KMS-11 (cell line): ENCODE measurements around the gene CUEDC1.

Experiments
- H2AFZ ChIP-seq: fragments of 200-600 bp; sonication (generic); 2 replicates; pipeline ENCODE4 v1.6.1; 2016; ENCODE audit warnings: antibody characterized with exemption, mixed run types, low read depth
- H3K27ac ChIP-seq: fragments of 200-600 bp; sonication (generic); 2 replicates; pipeline ENCODE4 v1.6.1; 2016; ENCODE audit warnings: mild to moderate bottlenecking, mixed run types
- H3K27me3 ChIP-seq: fragments of 200-600 bp; sonication (generic); 2 replicates; pipeline ENCODE4 v1.6.1; 2017; ENCODE audit warnings: mild to moderate bottlenecking, low read depth, mixed run types, moderate library complexity; ENCODE audit not compliant: insufficient read depth
- H3K36me3 ChIP-seq: fragments of 200-600 bp; sonication (generic); 2 replicates; pipeline ENCODE4 v1.6.1; 2017; ENCODE audit warnings: mild to moderate bottlenecking, mixed run types; ENCODE audit not compliant: insufficient read depth
- H3K4me1 ChIP-seq: fragments of 200-600 bp; sonication (generic); 2 replicates; pipeline ENCODE4 v1.6.1; 2016; ENCODE audit warnings: mild to moderate bottlenecking, low read depth, mixed run types; ENCODE audit not compliant: poor library complexity, severe bottlenecking
- H3K4me2 ChIP-seq: fragments of 200-600 bp; sonication (generic); 2 replicates; pipeline ENCODE4 v1.7.0; 2016; ENCODE audit warnings: mild to moderate bottlenecking, mixed run types
- H3K4me3 ChIP-seq: fragments of 200-600 bp; sonication (generic); IDR thresholded peaks from 2 replicates; pipeline ENCODE4 v1.6.1; 2017; ENCODE audit warnings: low read depth, low read length, mixed read lengths; ENCODE audit not compliant: insufficient read depth
- H3K79me2 ChIP-seq: fragments of 200-600 bp; sonication (generic); 2 replicates; pipeline ENCODE4 v1.6.1; 2016; ENCODE audit warnings: low read depth, mixed run types; ENCODE audit not compliant: insufficient read depth
- H3K9ac ChIP-seq: fragments of 200-600 bp; sonication (generic); 2 replicates; pipeline ENCODE4 v1.6.1; 2016; ENCODE audit warnings: mild to moderate bottlenecking, mixed run types
- H4K20me1 ChIP-seq: fragments of 200-600 bp; sonication (generic); 2 replicates; pipeline ENCODE4 v1.6.1; 2016; ENCODE audit warnings: mild to moderate bottlenecking, mixed run types; ENCODE audit not compliant: insufficient read depth
- TF ChIP-seq, protein P1 (sequence below): fragments of 200-600 bp; sonication (generic); conservative IDR thresholded peaks from 2 replicates; pipeline ENCODE4 v1.6.1; 2017; ENCODE audit warnings: low read depth, mild to moderate bottlenecking, antibody characterized with exemption, low read length, moderate library complexity, mixed read lengths

The CUEDC1 gene

DNA sequence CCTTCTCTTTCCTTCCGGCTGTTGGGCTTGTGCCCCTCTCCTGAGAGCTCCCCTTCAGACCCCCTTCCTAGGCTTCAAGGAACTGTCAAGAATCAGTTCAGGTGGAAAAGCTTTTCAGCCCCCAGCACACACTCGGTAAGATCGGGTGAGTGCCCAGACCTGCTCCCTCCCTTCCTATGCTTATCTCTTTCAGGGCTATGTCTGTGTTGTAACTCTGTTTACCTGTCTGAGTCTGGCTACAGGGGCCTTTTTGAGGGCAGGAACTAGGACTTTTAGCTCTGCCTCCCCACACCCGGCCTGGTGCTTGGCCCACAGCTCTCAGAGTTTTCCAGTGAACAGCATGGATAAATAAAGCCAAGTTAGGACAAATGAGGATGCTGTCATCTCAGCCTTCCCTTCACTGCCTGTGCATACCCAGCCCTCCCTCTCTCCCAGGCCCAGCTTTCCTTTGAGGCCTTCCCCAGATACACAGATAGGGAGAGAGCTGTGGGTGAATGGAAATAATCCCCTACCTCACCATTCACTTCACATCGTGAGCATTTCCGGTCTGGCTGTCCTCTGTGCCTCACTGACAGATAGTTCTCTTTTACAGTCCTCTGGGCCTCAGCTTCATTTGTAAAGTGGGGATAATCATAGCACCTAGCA lies 99.7 kb downstream of the CUEDC1 start:
- H3K27ac ChIP-seq = no peak overlapping the region
- H3K4me2 ChIP-seq = no peak overlapping the region

DNA sequence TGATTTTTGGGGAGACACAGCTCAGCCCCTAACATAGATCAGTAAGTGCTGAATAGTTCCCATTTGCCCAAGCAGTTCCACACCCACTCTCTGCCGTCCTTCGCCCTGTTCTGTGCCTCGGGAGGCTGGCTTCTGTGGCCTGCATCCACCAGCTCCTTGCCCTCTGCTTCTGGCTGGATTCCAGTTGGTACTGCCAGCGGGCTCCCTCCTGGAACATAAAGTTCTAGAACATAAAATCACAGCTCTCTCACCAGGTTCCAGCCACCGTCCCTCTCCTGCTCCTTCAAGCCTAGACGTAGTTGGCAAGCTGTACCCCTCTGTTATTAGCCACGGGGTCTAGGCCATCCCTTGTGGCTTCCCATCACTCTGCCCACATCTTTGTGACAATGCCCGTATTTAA lies 101.5 kb downstream of the CUEDC1 start:
- Histone ChIP-seq H3K4me2 (no peak overlapping the region), H2AFZ (no peak overlapping the region), H3K9ac (no peak overlapping the region), H3K4me1 (peaks cover 24% of the 10 kb centered on the region), H4K20me1 (no peaks in the 10 kb centered on the region), H3K27ac (no peak overlapping the region), H3K27me3 (no peaks in the 10 kb centered on the region), H3K4me3 (no peak overlapping the region), H3K79me2 (peaks cover 10% of the 10 kb centered on the region), H3K36me3 (no peaks in the 10 kb centered on the region)
- TF ChIP-seq, protein P1, sequence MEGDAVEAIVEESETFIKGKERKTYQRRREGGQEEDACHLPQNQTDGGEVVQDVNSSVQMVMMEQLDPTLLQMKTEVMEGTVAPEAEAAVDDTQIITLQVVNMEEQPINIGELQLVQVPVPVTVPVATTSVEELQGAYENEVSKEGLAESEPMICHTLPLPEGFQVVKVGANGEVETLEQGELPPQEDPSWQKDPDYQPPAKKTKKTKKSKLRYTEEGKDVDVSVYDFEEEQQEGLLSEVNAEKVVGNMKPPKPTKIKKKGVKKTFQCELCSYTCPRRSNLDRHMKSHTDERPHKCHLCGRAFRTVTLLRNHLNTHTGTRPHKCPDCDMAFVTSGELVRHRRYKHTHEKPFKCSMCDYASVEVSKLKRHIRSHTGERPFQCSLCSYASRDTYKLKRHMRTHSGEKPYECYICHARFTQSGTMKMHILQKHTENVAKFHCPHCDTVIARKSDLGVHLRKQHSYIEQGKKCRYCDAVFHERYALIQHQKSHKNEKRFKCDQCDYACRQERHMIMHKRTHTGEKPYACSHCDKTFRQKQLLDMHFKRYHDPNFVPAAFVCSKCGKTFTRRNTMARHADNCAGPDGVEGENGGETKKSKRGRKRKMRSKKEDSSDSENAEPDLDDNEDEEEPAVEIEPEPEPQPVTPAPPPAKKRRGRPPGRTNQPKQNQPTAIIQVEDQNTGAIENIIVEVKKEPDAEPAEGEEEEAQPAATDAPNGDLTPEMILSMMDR = no peak

More for the DNA sequence above, 99.7 kb downstream of the CUEDC1 start:
- Histone ChIP-seq H3K4me3 (no peak overlapping the region), H3K79me2 (no peaks in the 10 kb centered on the region), H3K27me3 (0 out of 2 replicates have a peak, but pooled peaks cover 4% of the 10 kb centered on the region), H4K20me1 (no peaks in the 10 kb centered on the region), H3K36me3 (no peaks in the 10 kb centered on the region), H3K9ac (no peak overlapping the region), H3K4me1 (peaks cover 18% of the 10 kb centered on the region), H2AFZ (no peak overlapping the region)
- TF ChIP-seq, protein P1 = no peak

DNA sequence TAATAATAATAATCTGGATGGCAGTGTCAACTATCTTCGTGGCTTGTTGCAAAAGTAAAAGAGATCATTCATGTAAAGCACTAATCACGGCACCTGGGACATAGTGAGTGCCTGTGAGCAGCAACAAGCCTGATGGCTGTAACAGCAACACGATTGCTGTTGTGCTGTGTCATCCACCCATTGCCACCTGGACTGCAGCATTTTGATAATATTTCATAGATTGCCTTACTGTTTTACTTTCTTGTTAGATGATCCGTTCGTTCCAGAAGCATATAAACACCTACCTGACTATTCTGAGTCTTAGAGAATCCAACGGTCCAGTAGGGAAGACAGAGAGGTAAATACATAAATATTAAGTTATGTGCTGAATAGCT lies 102.3 kb downstream of the CUEDC1 start:
- H4K20me1 ChIP-seq = no peaks in the 10 kb centered on the region
- no peak overlapping the region for H3K9ac ChIP-seq
- H2AFZ ChIP-seq = no peak overlapping the region
- peaks cover 26% of the 10 kb centered on the region for H3K4me1 ChIP-seq
- no peak overlapping the region for H3K27ac ChIP-seq
- H3K4me2 ChIP-seq = no peak overlapping the region
- peaks cover 18% of the 10 kb centered on the region for H3K79me2 ChIP-seq
- no peaks in the 10 kb centered on the region for H3K36me3 ChIP-seq
- H3K27me3 ChIP-seq = no peaks in the 10 kb centered on the region
- TF ChIP-seq, protein P1 = no peak
- no peak overlapping the region for H3K4me3 ChIP-seq

DNA sequence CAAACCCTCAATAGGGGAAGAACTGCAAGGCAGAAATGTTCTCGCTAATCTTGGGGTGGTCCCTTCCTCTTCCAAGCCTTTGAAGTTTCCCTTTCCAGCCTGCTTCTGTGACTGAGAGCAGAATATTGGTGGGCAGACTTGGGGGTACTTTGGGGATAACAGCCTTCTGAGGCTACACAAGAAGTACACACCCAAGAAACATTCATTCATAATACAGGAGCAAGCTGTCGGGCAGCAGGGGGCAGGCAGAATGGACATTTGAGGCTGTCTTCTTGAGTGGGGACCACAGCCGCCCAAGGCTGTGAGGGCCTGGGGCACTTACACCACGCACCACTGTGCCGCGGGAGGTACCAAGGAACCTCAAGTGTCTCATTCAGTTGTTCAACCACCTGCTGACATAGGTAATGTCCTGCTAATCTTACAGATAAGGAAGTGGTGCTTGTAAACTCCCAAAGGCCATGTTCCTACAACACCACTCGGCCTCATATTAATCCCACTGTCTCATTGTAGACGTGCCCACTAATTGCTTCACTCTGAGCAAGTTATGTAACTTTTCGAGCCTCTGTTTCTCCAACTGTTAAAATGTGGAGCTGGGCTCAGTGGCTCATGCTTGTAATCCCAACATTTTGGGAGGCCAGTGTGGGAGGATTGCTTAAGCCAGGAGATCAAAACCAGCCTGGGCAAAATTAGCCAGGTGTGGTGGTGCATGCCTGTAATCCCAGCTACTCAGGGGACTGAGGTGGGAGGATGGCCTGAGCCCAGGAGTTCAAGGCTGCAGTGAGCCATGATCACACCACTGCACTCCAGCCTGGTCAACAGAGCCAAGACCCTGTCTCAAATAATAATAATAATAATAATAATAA lies 102.9 kb downstream of the CUEDC1 start:
- peaks cover 22% of the 10 kb centered on the region for H3K79me2 ChIP-seq
- TF ChIP-seq, protein P1 = no peak
- H2AFZ ChIP-seq = no peak overlapping the region
- peaks cover 20% of the 10 kb centered on the region for H3K4me1 ChIP-seq
- H3K27ac ChIP-seq = no peak overlapping the region
- H3K9ac ChIP-seq = no peak overlapping the region
- H3K36me3 ChIP-seq = no peaks in the 10 kb centered on the region
- H3K4me3 ChIP-seq = no peak overlapping the region
- no peaks in the 10 kb centered on the region for H4K20me1 ChIP-seq
- H3K4me2 ChIP-seq = no peak overlapping the region
- no peaks in the 10 kb centered on the region for H3K27me3 ChIP-seq
